Measurements from ENCODE around the gene TRPM2.
"Not testable (repeated sequence)": the region's sequence is repeated elsewhere in the genome, so short reads cannot be mapped to it uniquely, and the experiment has no call there.

The TRPM2 gene

DNA sequence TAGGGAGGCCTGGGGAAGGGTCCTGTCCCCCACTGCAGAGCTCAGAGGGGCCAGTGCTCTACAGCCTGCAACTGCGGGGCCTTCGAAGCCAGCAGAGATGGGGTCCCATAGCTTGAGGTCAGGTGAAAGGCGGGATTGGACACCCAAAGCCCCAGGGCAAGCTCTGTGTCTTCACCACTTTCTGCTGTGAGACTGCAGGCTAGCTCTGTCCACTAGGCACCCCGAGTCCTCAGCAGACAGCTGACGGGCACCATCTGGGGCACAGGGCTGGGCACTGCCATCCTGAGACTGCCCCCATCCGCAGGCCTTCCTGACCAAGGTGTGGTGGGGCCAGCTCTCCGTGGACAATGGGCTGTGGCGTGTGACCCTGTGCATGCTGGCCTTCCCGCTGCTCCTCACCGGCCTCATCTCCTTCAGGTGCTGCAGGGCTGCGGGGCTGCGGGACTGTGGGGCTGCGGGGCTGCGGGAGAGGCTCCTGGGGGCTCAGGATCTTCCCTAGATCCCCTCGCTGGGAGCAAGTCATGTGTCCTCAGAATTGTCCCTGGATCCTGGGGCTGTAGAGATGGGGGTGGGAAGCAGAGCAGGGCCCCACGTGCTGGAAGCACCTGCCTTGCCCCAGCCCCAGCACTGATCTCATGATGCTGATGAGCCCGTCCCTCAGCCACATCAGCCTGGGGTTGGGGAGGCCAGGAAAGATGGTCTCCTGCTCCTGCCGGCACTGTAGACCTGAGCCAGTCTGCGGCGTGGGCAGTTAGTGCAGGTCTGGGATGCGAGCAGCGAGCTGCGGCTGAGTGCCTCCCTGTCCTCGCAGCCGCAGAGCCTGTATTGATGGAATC, 46.8 kb downstream of the TRPM2 start:
- Histone ChIP-seq H3K36me3 (no peaks in the 10 kb centered on the region), H3K27me3 (ENCODE audit: insufficient read depth, low read depth, severe bottlenecking) (no peaks in the 10 kb centered on the region), H3K27ac (no peak overlapping the region), H3K9me3 (ENCODE audit: severe bottlenecking) (peaks cover 3% of the 10 kb centered on the region), H3K4me3 (ENCODE audit: low read depth, low read length) (no peak overlapping the region)
- TF ChIP-seq, protein P1, sequence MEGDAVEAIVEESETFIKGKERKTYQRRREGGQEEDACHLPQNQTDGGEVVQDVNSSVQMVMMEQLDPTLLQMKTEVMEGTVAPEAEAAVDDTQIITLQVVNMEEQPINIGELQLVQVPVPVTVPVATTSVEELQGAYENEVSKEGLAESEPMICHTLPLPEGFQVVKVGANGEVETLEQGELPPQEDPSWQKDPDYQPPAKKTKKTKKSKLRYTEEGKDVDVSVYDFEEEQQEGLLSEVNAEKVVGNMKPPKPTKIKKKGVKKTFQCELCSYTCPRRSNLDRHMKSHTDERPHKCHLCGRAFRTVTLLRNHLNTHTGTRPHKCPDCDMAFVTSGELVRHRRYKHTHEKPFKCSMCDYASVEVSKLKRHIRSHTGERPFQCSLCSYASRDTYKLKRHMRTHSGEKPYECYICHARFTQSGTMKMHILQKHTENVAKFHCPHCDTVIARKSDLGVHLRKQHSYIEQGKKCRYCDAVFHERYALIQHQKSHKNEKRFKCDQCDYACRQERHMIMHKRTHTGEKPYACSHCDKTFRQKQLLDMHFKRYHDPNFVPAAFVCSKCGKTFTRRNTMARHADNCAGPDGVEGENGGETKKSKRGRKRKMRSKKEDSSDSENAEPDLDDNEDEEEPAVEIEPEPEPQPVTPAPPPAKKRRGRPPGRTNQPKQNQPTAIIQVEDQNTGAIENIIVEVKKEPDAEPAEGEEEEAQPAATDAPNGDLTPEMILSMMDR (IDR thresholded peaks at IDR 0.05; ENCODE audit: low read depth, low read length) = no peak
- DNase-seq = no peak

DNA sequence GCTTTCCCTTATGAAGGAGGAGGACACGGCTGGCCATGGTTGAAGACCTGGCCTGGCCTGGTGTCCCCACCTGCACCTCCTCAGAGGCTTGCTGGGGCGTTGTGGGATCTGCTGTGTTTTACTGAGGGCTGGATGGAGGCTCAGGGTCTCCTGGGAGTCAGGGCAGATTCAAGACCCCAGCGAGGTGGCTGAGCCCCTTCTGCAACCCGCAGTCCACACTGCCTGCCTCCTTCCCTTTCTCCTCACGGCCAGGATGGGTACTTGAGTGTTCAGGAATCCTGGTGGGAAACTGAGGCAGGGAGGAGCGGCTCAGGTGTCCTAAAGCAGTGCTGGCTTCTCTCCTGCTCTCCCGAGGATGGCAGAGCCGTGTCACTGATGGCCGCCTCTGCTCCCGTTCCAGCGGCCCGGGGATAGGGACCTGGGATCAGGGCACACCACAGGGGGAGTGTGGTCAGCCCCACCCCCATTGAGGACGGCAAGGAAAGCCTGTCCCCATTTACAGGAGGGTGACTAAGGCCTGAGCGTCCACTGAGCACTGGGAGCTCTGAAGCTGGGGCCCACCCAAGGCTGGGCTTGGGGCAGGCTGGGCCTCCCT, 47.5 kb downstream of the TRPM2 start:
- H3K36me3 ChIP-seq = no peaks in the 10 kb centered on the region
- TF ChIP-seq, protein P1 (IDR thresholded peaks at IDR 0.05; ENCODE audit: low read depth, low read length) = no peak
- no peaks in the 10 kb centered on the region for H3K27me3 ChIP-seq (ENCODE audit: insufficient read depth, low read depth, severe bottlenecking)
- peaks cover 3% of the 10 kb centered on the region for H3K9me3 ChIP-seq (ENCODE audit: severe bottlenecking)
- no peak overlapping the region for H3K4me3 ChIP-seq (ENCODE audit: low read depth, low read length)
- no peak for DNase-seq
- no peak overlapping the region for H3K27ac ChIP-seq

DNA sequence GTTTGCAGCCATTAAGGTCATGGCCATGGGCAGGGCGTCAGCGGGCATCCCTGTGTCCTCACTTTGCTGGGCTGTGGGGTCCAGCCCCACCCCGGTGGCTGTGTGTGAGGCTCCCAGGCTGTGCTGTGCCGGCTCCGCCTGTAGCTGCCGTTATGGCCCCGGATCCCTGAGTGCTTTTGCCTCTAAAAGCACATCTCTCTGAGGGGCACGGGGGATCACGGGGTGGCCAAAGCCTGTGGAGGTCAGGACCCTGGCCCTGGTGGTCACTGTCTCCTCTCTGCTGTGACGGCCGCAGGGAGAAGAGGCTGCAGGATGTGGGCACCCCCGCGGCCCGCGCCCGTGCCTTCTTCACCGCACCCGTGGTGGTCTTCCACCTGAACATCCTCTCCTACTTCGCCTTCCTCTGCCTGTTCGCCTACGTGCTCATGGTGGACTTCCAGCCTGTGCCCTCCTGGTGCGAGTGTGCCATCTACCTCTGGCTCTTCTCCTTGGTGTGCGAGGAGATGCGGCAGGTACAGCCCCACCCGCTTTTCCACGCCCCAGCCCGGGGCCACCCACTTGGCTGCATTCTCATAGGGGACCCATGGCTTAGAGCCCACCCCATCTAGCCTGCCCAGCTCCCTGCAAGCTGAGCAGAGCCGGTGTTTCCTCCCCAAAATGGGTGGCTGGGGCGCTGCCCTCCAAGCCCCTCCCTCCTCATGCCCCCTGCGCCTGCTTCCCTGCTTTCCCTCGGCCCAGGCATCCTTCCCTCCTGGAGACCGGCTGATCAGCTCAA, 48.2 kb downstream of the TRPM2 start:
- DNase-seq = no peak
- Histone ChIP-seq H3K27me3 (ENCODE audit: insufficient read depth, low read depth, severe bottlenecking) (no peaks in the 10 kb centered on the region), H3K9me3 (ENCODE audit: severe bottlenecking) (peaks cover 3% of the 10 kb centered on the region), H3K4me3 (ENCODE audit: low read depth, low read length) (no peak overlapping the region), H3K36me3 (no peaks in the 10 kb centered on the region), H3K27ac (no peak overlapping the region)
- TF ChIP-seq, protein P1 (IDR thresholded peaks at IDR 0.05; ENCODE audit: low read depth, low read length) = no peak

DNA sequence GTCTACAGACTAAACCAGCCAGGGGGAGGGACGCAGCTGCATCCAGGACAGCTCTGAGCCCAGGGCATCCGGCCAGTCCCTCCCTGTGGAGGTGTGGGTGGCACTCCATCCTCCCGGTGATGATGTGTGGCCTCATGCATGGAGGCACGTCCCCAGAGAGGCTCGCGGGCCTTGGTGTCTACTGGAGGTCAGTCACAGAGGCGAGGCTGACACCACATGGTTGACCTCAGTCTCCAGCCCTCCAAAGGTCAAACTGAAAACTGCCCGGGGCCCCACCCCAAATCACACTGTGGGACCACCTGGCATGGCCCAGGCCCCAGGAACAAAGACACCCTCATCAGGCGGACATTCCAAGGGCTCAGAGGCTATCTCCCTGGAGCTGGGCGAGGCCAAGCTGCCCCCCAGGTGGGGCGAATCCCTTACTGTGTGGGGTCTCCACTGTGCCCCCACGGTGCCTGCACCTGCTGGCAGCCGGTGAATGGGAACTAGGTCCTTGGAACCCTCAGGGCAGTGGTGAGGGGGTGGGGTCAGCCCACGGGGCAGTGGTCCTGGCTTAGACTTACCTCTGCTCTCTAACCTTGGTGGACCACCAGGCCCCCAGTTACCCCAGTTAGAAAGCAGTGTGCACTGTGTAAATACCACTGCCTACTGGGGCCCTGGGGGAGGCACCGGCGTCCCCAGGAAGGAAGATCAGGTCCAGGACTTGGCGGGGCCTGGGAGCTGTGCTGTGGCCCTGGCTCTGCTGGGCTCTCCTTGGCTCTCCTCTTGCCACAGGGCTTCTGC, 49.1 kb downstream of the TRPM2 start:
- TF ChIP-seq, protein P1 (IDR thresholded peaks at IDR 0.05; ENCODE audit: low read depth, low read length) = no peak
- Histone ChIP-seq H3K27ac (no peak overlapping the region), H3K36me3 (no peaks in the 10 kb centered on the region), H3K4me3 (ENCODE audit: low read depth, low read length) (no peak overlapping the region), H3K9me3 (ENCODE audit: severe bottlenecking) (peaks cover 3% of the 10 kb centered on the region), H3K27me3 (ENCODE audit: insufficient read depth, low read depth, severe bottlenecking) (no peaks in the 10 kb centered on the region)
- DNase-seq = no peak

DNA sequence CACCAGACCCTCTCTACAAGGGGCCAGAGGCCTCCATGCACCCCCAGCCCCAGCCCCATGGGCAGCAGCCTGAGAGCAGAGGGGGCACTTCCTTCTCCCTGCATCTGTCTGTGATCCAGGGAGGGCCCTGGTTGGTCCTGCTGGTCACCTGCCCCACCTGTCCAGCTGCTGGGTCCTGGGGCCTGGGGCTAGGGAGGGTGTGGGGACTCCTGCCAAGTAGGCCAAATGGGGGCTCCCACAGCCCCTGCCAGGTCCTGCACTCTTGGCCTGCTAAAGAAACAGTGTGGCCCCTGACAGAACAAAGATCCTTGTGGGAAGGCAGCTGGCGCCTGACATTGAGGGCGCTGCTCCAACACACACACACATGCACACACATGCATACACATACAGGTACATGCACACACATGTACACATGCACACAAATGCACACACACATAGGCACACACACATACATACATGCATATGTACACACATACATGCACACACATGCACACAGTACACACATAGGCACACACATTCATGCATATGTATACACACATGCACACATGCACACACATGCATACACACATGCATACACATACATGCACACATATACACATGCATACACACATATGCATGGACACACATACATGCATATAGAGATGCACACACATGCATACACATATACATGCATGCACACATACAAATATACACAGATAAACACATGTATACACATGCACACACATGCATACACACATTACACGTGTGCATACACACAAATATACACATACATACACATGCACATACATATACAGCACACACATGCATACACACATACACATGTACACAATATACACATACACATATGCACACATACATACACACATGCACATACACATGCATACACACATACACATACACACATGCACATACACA, 49.9 kb downstream of the TRPM2 start:
- no peaks in the 10 kb centered on the region for H3K36me3 ChIP-seq
- no peaks in the 10 kb centered on the region for H3K27me3 ChIP-seq (ENCODE audit: insufficient read depth, low read depth, severe bottlenecking)
- TF ChIP-seq, protein P1 (IDR thresholded peaks at IDR 0.05; ENCODE audit: low read depth, low read length) = no peak
- H3K4me3 ChIP-seq (ENCODE audit: low read depth, low read length) = no peak overlapping the region
- peaks cover 3% of the 10 kb centered on the region for H3K9me3 ChIP-seq (ENCODE audit: severe bottlenecking)
- H3K27ac ChIP-seq = no peak overlapping the region
- DNase-seq = no peak

DNA sequence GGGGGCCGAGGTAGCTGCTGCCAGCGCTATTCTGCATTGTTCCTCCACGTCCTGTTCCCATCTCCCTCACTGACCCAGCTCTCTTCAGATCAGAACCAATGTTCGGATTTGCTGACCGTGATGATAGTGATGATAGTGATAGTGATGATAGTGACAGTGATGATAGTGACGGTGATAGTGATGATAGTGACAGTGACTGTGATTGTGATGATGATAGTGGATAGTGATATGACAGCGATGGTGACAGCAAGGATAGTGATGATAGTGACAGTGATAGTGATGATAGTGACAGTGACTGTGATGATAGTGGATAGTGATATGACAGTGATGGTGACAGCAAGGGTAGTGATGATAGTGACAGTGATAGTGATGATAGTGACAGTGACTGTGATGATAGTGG, 51.1 kb downstream of the TRPM2 start:
- not testable (repeated sequence) for H3K36me3 ChIP-seq; H3K9me3 ChIP-seq (ENCODE audit: severe bottlenecking); H3K4me3 ChIP-seq (ENCODE audit: low read depth, low read length); H3K27me3 ChIP-seq (ENCODE audit: insufficient read depth, low read depth, severe bottlenecking); H3K27ac ChIP-seq; DNase-seq
